Stimulated activated CD4-positive, alpha-beta T cell treated with anti-CD3 and anti-CD28 coated beads, Interleukin-4, amount 100 ng/mL, for 24 hours (primary cell): ENCODE measurements around the gene SORCS2.

Source experiments
- DNase-seq: peaks from one replicate; pipeline ENCODE4 v3.0.0-alpha.2; 2020

The SORCS2 gene

GRCh38 chr4:7726665-7727413, 534.5 kb downstream of the SORCS2 start:
- DNase-seq = no peak

GRCh38 chr4:7727749-7728148, 535.4 kb downstream of the SORCS2 start:
- DNase-seq = no peak

- no peak for DNase-seq
Measured at GRCh38 chr4:7731437-7731836, 539.1 kb downstream of the SORCS2 start.

- no peak for DNase-seq
Measured at GRCh38 chr4:7732263-7732662, 539.9 kb downstream of the SORCS2 start.

GRCh38 chr4:7733201-7733600, 540.9 kb downstream of the SORCS2 start:
- DNase-seq = no peak

GRCh38 chr4:7733801-7734650, 541.7 kb downstream of the SORCS2 start:
- no peak for DNase-seq

- DNase-seq = no peak
Measured at GRCh38 chr4:7734651-7735260, 542.4 kb downstream of the SORCS2 start.

GRCh38 chr4:7735395-7735794, 543.1 kb downstream of the SORCS2 start:
- DNase-seq = no peak

- no peak for DNase-seq
Measured at GRCh38 chr4:7735961-7736360, 543.6 kb downstream of the SORCS2 start.

GRCh38 chr4:7736436-7737267, 544.3 kb downstream of the SORCS2 start:
- DNase-seq = no peak

GRCh38 chr4:7737268-7737645, 544.9 kb downstream of the SORCS2 start:
- no peak for DNase-seq

GRCh38 chr4:7737752-7738457, 545.6 kb downstream of the SORCS2 start:
- DNase-seq = no peak

GRCh38 chr4:7738458-7739076, 546.2 kb downstream of the SORCS2 start:
- no peak for DNase-seq

GRCh38 chr4:7739077-7739917, 547.0 kb downstream of the SORCS2 start:
- DNase-seq = no peak

GRCh38 chr4:7739918-7740865, 547.9 kb downstream of the SORCS2 start:
- DNase-seq = no peak

- DNase-seq = no peak
Measured at GRCh38 chr4:7740866-7741525, 548.7 kb downstream of the SORCS2 start.

GRCh38 chr4:7741946-7742806, 549.8 kb downstream of the SORCS2 start:
- DNase-seq = no peak

- DNase-seq = no peak
Measured at GRCh38 chr4:7742807-7743280, 550.5 kb downstream of the SORCS2 start.
